Ishikawa (cell line): ENCODE results near the gene TP73.

ENCODE experiments used
- CEBPB ChIP-seq: IDR thresholded peaks from 2 replicates; pipeline ENCODE4 v1.6.1; 2012
- CREB1 ChIP-seq: IDR thresholded peaks from 2 replicates; pipeline ENCODE4 v1.6.1; 2012; ENCODE audit warnings: low read depth
- EGR1 ChIP-seq: IDR thresholded peaks from 2 replicates; pipeline ENCODE4 v1.6.1; 2012
- EP300 ChIP-seq: IDR thresholded peaks from 2 replicates; pipeline ENCODE4 v1.6.1; 2012; ENCODE audit warnings: borderline replicate concordance
- FOXM1 ChIP-seq: IDR thresholded peaks from 2 replicates; pipeline ENCODE4 v1.6.1; 2012; ENCODE audit warnings: low read depth, borderline replicate concordance
- RAD21 ChIP-seq: IDR thresholded peaks from 2 replicates; pipeline ENCODE4 v1.6.1; 2012; ENCODE audit warnings: low read depth
- REST ChIP-seq: IDR thresholded peaks from 2 replicates; pipeline ENCODE4 v1.6.1; 2012; ENCODE audit warnings: low read depth, mild to moderate bottlenecking
- TAF1 ChIP-seq: IDR thresholded peaks from 2 replicates; pipeline ENCODE4 v1.6.1; 2012; ENCODE audit warnings: low read depth, mild to moderate bottlenecking
- TCF12 ChIP-seq: IDR thresholded peaks from 2 replicates; pipeline ENCODE4 v1.6.1; 2012; ENCODE audit warnings: low read depth
- TEAD4 ChIP-seq: IDR thresholded peaks from 2 replicates; pipeline ENCODE4 v1.6.1; 2012
- YY1 ChIP-seq: IDR thresholded peaks from 2 replicates; pipeline ENCODE4 v1.6.1; 2012; ENCODE audit warnings: low read depth
- ZBTB7A ChIP-seq: IDR thresholded peaks from 2 replicates; pipeline ENCODE4 v1.6.1; 2012; ENCODE audit warnings: low read depth

GRCh38 chr1:3673381-3674099, 21.2 kb downstream of the TP73 start:
- no peak for TF ChIP-seq YY1
- TF ChIP-seq EGR1, result no peak
- no peak for TF ChIP-seq TAF1
- TF ChIP-seq REST, result no peak
- no peak for TF ChIP-seq RAD21
- TF ChIP-seq TEAD4, result no peak
- TF ChIP-seq FOXM1, result no peak
- TF ChIP-seq CEBPB, result no peak
- TF ChIP-seq CREB1, result no peak
- no peak for TF ChIP-seq TCF12
- no peak for TF ChIP-seq ZBTB7A
- TF ChIP-seq EP300, result no peak
